Panc1 (cell line): Measurements from ENCODE around the gene UNKL. TPM values are rescaled to one million over a fixed set of nuclear protein-coding genes. Genes with fewer than 3 reads are reported as not detected.
"Not testable (repeated sequence)": the region's sequence is repeated elsewhere in the genome, so short reads cannot be mapped to it uniquely, and the experiment has no call there.

Experiments
- ATAC-seq: fragments of 200-7000 bp; cut with Tn5 transposase; 2 replicates; pipeline ENCODE4 v1.9.1; 2020; ENCODE audit warnings: mild to moderate bottlenecking, moderate library complexity
- BruUV-seq: library from RNA; stranded (reverse); fragments of 400-500 nt; replicated peaks from 2 replicates; lab custom pipeline; 2021; lab: Mats Ljungman, UMichigan
- CTCF ChIA-PET: fragments of 300-600 bp; sonication (Branson Sonifier 250); formaldehyde crosslinking; loops from one replicate; lab custom pipeline; 2022; ENCODE audit warnings: antibody characterized with exemption; lab: Charles Lee
- POLR2A ChIA-PET: fragments of 300-600 bp; sonication (Branson Sonifier 250); formaldehyde crosslinking; loops from one replicate; lab custom pipeline; 2022; ENCODE audit warnings: antibody characterized with exemption; lab: Charles Lee
- DNase-seq: peaks from one replicate; pipeline ENCODE4 v3.0.0-alpha.2; 2010; ENCODE audit warnings: low read depth, low spot score
- H3K27ac ChIP-seq: 2 replicates; pipeline ENCODE4 v1.5.1; 2011; ENCODE audit warnings: mild to moderate bottlenecking, low read length, inconsistent platforms
- H3K27me3 ChIP-seq: fragments of 200-500 bp; sonication (Bioruptor generic); 2 replicates; pipeline ENCODE4 v1.6.0; 2014; ENCODE audit warnings: low read length, inconsistent platforms; ENCODE audit not compliant: control insufficient read depth, insufficient read depth
- H3K36me3 ChIP-seq: fragments of 200-500 bp; sonication (Bioruptor generic); 2 replicates; pipeline ENCODE4 v1.5.1; 2014; ENCODE audit warnings: inconsistent platforms, mild to moderate bottlenecking, low read length, moderate library complexity; ENCODE audit not compliant: control insufficient read depth, insufficient read depth
- H3K4me1 ChIP-seq: 2 replicates; pipeline ENCODE4 v1.5.1; 2011; ENCODE audit warnings: inconsistent platforms, mild to moderate bottlenecking, low read length, moderate library complexity; ENCODE audit not compliant: control insufficient read depth, insufficient read depth
- H3K4me3 ChIP-seq, 2 experiments: 2 replicates each; pipeline ENCODE4 v1.5.1; 2011 to 2012; ENCODE audit warnings: low read depth in 2 of 2, low read length in 2 of 2, mild to moderate bottlenecking in 2 of 2, inconsistent platforms in 1 of 2, moderate library complexity in 1 of 2
- H3K9me3 ChIP-seq: fragments of 200-500 bp; sonication (Bioruptor generic); 2 replicates; pipeline ENCODE4 v1.5.1; 2014; ENCODE audit warnings: low read depth, mild to moderate bottlenecking, inconsistent platforms, low read length, moderate library complexity; ENCODE audit not compliant: control insufficient read depth, insufficient read depth
- POLR2AphosphoS5 ChIP-seq: IDR thresholded peaks from 2 replicates; pipeline ENCODE4 v1.6.1; 2012; ENCODE audit warnings: mild to moderate bottlenecking, low read depth, low read length, moderate library complexity
- SIN3A ChIP-seq: IDR thresholded peaks from 2 replicates; pipeline ENCODE4 v1.6.1; 2012; ENCODE audit warnings: low read depth, mild to moderate bottlenecking, low read length, moderate library complexity, borderline replicate concordance; ENCODE audit not compliant: insufficient read depth
- TCF7L2 ChIP-seq: IDR thresholded peaks from 2 replicates; pipeline ENCODE4 v1.6.1; 2011; ENCODE audit warnings: mild to moderate bottlenecking, low read depth, low read length, inconsistent platforms
- in situ Hi-C: cut with HindIII; loops from 2 replicates; pipeline ENCODE4 v1.10.0; 2016; ENCODE audit warnings: low sequenced_read_pairs, low pct_unique_long_range_greater_than_20kb
- intact Hi-C: fragments of 100-400 bp; cut with micrococcal nuclease; formaldehyde crosslinking; loops from one replicate; pipeline ENCODE4 v1.10.0; 2022; ENCODE audit not compliant: unreplicated experiment
- total RNA-seq: library from RNA; stranded (reverse); gene quantifications from one replicate; pipeline ENCODE4 v1.2.1, GENCODE V29; 2021; ENCODE audit not compliant: unreplicated experiment
- TF ChIP-seq, protein P1 (sequence below): fragments of 450-650 bp; IDR thresholded peaks from 2 replicates; pipeline ENCODE4 v1.5.1; 2017; ENCODE audit warnings: mild to moderate bottlenecking
- TF ChIP-seq, protein P2 (sequence below), 2 experiments: IDR thresholded peaks; 2 replicates each; pipeline ENCODE4 v1.6.1; 2011 to 2012; ENCODE audit warnings: low read depth in 2 of 2, control low read depth in 1 of 2, low read length in 1 of 2, mild to moderate bottlenecking in 1 of 2, moderate library complexity in 1 of 2; ENCODE audit not compliant: insufficient read depth in 1 of 2

Gene UNKL
- total RNA-seq, 1 experiment from 2014 or later = 26.6 TPM

DNA sequence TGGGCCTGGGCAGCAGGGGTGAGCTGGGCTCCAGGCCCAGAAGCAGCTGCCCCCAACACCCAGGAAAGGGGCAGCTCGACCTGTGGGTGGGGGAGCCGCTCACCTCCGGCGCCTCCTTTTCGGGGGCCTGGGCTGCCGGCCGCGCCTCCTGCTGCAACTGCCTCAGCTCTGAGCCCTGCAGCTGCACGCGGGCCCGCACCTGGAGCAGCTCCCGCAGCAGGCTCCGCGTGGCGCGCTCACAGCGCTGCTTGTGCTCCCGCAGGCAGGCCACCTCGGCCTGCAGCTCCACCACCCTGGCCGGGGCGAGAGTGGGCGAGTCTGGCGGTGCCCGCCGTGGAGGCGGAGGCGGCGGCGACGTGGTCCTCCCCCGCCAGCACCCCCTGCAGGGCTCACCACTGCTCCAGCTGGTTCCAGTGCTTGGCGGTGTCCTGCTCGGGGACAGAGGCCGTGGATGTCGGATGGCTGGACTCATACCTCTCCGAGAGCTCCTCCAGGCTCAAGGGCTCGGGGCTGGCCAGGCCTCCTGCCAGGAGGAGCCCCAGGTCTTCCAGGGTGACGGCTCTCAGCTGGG is 29.0 kb upstream of the UNKL start:
- Histone ChIP-seq H3K27me3 (no peaks in the 10 kb centered on the region), H3K4me1 (no peaks in the 10 kb centered on the region), H3K27ac (no peak overlapping the region), H3K36me3 (no peaks in the 10 kb centered on the region), H3K4me3 (no peak overlapping the region), H3K9me3 (no peaks in the 10 kb centered on the region)
- intact Hi-C loops (no loop called here), in situ Hi-C loops (no loop called here)
- CTCF ChIA-PET = no interaction called here
- POLR2A ChIA-PET = no interaction called here
- ATAC-seq = peak; percentile 42; the same call in 1 of the 2 replicates
- DNase-seq = no peak
- TF ChIP-seq, protein P1, sequence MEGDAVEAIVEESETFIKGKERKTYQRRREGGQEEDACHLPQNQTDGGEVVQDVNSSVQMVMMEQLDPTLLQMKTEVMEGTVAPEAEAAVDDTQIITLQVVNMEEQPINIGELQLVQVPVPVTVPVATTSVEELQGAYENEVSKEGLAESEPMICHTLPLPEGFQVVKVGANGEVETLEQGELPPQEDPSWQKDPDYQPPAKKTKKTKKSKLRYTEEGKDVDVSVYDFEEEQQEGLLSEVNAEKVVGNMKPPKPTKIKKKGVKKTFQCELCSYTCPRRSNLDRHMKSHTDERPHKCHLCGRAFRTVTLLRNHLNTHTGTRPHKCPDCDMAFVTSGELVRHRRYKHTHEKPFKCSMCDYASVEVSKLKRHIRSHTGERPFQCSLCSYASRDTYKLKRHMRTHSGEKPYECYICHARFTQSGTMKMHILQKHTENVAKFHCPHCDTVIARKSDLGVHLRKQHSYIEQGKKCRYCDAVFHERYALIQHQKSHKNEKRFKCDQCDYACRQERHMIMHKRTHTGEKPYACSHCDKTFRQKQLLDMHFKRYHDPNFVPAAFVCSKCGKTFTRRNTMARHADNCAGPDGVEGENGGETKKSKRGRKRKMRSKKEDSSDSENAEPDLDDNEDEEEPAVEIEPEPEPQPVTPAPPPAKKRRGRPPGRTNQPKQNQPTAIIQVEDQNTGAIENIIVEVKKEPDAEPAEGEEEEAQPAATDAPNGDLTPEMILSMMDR = no peak
- TF ChIP-seq, protein P2, sequence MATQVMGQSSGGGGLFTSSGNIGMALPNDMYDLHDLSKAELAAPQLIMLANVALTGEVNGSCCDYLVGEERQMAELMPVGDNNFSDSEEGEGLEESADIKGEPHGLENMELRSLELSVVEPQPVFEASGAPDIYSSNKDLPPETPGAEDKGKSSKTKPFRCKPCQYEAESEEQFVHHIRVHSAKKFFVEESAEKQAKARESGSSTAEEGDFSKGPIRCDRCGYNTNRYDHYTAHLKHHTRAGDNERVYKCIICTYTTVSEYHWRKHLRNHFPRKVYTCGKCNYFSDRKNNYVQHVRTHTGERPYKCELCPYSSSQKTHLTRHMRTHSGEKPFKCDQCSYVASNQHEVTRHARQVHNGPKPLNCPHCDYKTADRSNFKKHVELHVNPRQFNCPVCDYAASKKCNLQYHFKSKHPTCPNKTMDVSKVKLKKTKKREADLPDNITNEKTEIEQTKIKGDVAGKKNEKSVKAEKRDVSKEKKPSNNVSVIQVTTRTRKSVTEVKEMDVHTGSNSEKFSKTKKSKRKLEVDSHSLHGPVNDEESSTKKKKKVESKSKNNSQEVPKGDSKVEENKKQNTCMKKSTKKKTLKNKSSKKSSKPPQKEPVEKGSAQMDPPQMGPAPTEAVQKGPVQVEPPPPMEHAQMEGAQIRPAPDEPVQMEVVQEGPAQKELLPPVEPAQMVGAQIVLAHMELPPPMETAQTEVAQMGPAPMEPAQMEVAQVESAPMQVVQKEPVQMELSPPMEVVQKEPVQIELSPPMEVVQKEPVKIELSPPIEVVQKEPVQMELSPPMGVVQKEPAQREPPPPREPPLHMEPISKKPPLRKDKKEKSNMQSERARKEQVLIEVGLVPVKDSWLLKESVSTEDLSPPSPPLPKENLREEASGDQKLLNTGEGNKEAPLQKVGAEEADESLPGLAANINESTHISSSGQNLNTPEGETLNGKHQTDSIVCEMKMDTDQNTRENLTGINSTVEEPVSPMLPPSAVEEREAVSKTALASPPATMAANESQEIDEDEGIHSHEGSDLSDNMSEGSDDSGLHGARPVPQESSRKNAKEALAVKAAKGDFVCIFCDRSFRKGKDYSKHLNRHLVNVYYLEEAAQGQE (IDR thresholded peaks at IDR 0.05; ENCODE audit: insufficient read depth in 1 of 2, low read depth in 2 of 2, low read length in 1 of 2) = no peak
- TF ChIP-seq POLR2AphosphoS5 (no peak), TCF7L2 (no peak), SIN3A (no peak)
- no TSS peak for BruUV-seq

DNA sequence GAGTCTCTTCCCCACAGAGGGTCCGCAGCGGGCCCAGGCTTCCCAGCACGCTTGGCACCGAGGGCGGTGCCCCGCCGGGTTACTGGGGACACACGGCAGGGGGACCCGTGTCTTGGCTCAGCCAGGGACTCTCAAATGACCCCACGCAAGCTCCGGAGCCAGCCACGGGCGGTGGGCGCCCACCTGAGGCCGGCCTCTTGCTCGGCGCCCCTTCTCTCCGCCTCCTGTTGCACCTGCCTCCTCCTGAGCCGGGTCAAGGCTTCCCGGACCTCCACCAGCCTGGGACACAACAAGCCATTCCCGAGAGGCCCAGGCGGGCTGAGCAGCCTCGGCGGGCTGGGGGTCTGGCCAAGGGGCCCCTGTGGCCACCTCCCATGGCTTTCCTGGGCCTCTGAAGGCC is 28.2 kb upstream of the UNKL start:
- no peak for DNase-seq
- Histone ChIP-seq H3K4me1 (no peaks in the 10 kb centered on the region), H3K9me3 (no peaks in the 10 kb centered on the region), H3K36me3 (no peaks in the 10 kb centered on the region), H3K27me3 (no peaks in the 10 kb centered on the region), H3K4me3 (no peak overlapping the region), H3K27ac (no peak overlapping the region)
- in situ Hi-C loops (no loop called here), intact Hi-C loops (no loop called here)
- POLR2A ChIA-PET = no interaction called here
- CTCF ChIA-PET = no interaction called here
- BruUV-seq = no TSS peak
- TF ChIP-seq TCF7L2 (no peak), POLR2AphosphoS5 (no peak)
- no peak for ATAC-seq

DNA sequence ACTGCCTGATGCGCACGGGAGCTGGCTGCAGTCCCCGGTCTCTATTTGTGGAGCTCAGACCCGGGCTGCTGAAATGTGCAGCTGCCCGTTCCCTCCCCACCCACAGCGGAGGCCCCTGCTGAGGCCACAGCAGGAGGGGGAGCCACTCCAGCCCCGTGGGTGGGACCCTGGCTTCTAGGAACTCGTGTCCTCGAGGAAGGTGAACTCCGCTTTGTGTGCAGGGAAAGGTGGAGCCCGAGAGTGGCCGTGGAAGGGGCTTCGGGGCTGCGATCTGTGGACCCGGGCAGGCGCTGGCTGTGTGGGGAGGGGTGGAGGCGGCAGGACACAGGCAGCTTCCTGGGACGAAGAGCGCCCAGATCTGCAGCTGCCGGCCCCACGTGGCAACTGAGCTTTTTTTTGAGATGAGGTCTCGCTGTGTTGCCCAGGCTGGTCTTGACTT is 26.9 kb upstream of the UNKL start:
- no peaks in the 10 kb centered on the region for H3K27me3 ChIP-seq
- no peak overlapping the region for H3K4me3 ChIP-seq
- TF ChIP-seq POLR2AphosphoS5 (no peak), SIN3A (no peak), TCF7L2 (no peak)
- TF ChIP-seq, protein P2 (IDR thresholded peaks at IDR 0.05; ENCODE audit: insufficient read depth in 1 of 2, low read depth in 2 of 2, low read length in 1 of 2) = no peak
- TF ChIP-seq, protein P1 = no peak
- no peaks in the 10 kb centered on the region for H3K9me3 ChIP-seq
- H3K27ac ChIP-seq = no peak overlapping the region
- no peaks in the 10 kb centered on the region for H3K36me3 ChIP-seq
- in situ Hi-C loops = no loop called here
- ATAC-seq (no peak), DNase-seq (no peak)
- intact Hi-C loops = no loop called here
- no peaks in the 10 kb centered on the region for H3K4me1 ChIP-seq
- no TSS peak for BruUV-seq
- ChIA-PET POLR2A (no interaction called here), CTCF (interaction anchor here (0.6 kb wide), 1 partner anchor 53 kb away, joined by 4 read pairs; no protein-coding TSS in a partner anchor)

DNA sequence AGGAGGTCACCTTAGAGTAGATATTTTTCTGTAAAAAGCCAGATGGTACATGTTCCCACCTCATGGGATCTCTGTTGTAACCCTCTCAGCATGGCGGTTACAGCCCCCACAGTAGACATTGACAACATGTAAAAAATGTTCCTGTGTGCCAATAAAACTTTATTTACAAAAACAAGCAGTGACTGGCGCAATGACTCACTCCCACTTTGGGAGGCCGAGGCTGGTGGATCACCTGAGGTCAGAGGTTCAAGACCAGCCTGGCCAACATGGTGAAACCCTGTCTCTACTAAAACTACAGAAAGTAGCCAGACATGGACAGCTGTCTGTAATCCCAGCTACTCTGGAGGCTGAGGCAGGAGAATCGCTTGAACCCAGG is 25.2 kb upstream of the UNKL start:
- H3K27ac ChIP-seq, CTCF ChIA-PET, DNase-seq, POLR2A ChIA-PET, H3K27me3 ChIP-seq, intact Hi-C loops, in situ Hi-C loops, H3K4me1 ChIP-seq, ATAC-seq, H3K9me3 ChIP-seq, BruUV-seq, H3K4me3 ChIP-seq, H3K36me3 ChIP-seq: not testable (repeated sequence)
